Uterus (tissue), 2 donors: ENCODE results near the gene ADAMTSL2.

ENCODE experiments used
- POLR2A ChIP-seq, 2 donors: fragments of 450-650 bp; IDR thresholded peaks; one replicate each; pipeline ENCODE4 v1.6.1; 2016; ENCODE audit warnings: antibody characterized with exemption in 2 of 2, mild to moderate bottlenecking in 1 of 2, moderate library complexity in 1 of 2
- TF ChIP-seq, protein P1 (sequence below), 4 experiments: fragments of 200-600 bp in 2 of 4; fragments of 450-650 bp in 2 of 4; sonication (generic) in 2 of 4; IDR thresholded peaks; one replicate each; pipeline ENCODE4 v1.5.1; 2016 to 2019; ENCODE audit warnings: antibody characterized with exemption in 4 of 4, mild to moderate bottlenecking in 2 of 4, moderate library complexity in 1 of 4

DNA sequence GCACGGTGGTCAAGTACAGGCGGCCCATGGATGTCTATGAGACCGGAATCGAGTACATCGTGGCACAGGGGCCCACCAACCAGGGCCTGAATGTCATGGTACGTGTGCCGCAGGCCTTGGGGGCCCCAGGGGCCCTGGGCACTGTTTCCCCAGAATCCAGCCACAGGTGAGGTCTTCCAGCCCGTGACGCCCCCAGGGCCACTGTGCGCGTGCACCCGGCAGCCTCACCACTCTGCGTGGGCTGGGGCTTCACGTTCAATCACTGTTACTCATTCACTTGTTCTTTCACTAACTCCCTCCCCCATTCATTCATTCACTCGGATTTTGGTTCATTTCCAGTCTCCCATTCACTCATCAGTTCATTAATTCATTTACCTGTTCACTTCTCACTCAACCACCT, 12.6 kb downstream of the ADAMTSL2 start:
- TF ChIP-seq, protein P1, sequence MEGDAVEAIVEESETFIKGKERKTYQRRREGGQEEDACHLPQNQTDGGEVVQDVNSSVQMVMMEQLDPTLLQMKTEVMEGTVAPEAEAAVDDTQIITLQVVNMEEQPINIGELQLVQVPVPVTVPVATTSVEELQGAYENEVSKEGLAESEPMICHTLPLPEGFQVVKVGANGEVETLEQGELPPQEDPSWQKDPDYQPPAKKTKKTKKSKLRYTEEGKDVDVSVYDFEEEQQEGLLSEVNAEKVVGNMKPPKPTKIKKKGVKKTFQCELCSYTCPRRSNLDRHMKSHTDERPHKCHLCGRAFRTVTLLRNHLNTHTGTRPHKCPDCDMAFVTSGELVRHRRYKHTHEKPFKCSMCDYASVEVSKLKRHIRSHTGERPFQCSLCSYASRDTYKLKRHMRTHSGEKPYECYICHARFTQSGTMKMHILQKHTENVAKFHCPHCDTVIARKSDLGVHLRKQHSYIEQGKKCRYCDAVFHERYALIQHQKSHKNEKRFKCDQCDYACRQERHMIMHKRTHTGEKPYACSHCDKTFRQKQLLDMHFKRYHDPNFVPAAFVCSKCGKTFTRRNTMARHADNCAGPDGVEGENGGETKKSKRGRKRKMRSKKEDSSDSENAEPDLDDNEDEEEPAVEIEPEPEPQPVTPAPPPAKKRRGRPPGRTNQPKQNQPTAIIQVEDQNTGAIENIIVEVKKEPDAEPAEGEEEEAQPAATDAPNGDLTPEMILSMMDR (IDR thresholded peaks at IDR 0.05) = no peak
- TF ChIP-seq POLR2A (IDR thresholded peaks at IDR 0.05) = no peak
